GM12891 (cell line): Measurements from ENCODE around the gene WDR64.

Experiments
- POLR2A ChIP-seq: IDR thresholded peaks from 2 replicates; pipeline ENCODE4 v1.6.1; 2011; ENCODE audit warnings: low read depth, low read length, control low read depth
- POLR2AphosphoS5 ChIP-seq: IDR thresholded peaks from 2 replicates; pipeline ENCODE4 v1.6.1; 2011; ENCODE audit warnings: low read depth, low read length, control low read depth
- SPI1 ChIP-seq: IDR thresholded peaks from 2 replicates; pipeline ENCODE4 v1.6.1; 2011; ENCODE audit warnings: low read depth, low read length, control low read depth
- TAF1 ChIP-seq: IDR thresholded peaks from 2 replicates; pipeline ENCODE4 v1.6.1; 2011; ENCODE audit warnings: low read depth, low read length, control low read depth

DNA sequence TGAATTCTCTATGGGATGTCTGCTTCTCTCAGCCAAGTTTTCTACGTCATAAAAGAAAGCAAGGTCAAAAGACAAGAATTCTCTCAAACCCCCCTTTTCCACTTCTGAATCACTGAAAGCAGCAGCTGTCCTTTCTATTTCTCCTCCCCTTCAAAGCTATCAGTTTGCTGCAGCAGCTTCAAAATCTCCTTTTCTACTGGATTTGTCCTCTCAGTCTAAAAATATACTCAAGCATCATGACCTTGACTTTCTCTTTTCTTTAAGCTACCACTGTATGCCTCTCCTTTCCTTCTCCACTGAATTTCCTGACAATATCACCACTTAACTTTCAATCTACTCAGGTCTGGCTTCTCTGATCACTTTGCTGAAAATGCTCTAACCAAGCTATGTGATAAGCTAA, 1.9 kb downstream of the WDR64 start:
- TF ChIP-seq POLR2AphosphoS5 (no peak), SPI1 (no peak), POLR2A (no peak), TAF1 (no peak)
